K562 (cell line): ENCODE data around the gene H2AZ2. TPM values are rescaled to one million over a fixed set of nuclear protein-coding genes. Genes with fewer than 3 reads are reported as not detected.

ENCODE experiments used
- ATAC-seq: fragments of 200-7000 bp; cut with Tn5 transposase; 3 replicates; pipeline ENCODE4 v1.9.1; 2020; ENCODE audit warnings: moderate library complexity
- BruUV-seq: library from RNA; stranded (reverse); fragments of 400-500 nt; replicated peaks from 2 replicates; lab custom pipeline; 2021; lab: Mats Ljungman, UMichigan
- CTCF ChIA-PET: fragments of 300-600 bp; formaldehyde crosslinking; extraction: SDS; loops from one replicate; lab custom pipeline; 2021; ENCODE audit warnings: low intra/inter-chr PET ratio; lab: Yijun Ruan, JAX
- POLR2A ChIA-PET: fragments of 300-600, 350-650 bp; sonication (Branson Sonifier 250); formaldehyde crosslinking; extraction: SDS; loops from one replicate; lab custom pipeline; 2021; ENCODE audit warnings: antibody characterized with exemption, inconsistent platforms; lab: Yijun Ruan, JAX
- DNase-seq, 4 experiments: peaks; one replicate each; pipeline versions ENCODE4 v3.0.0 to v3.0.0-alpha.2; 2011 to 2018; ENCODE audit warnings: low spot score in 3 of 4, mixed read lengths in 3 of 4; ENCODE audit errors: extremely low read depth in 1 of 4
- FAIRE-seq: peaks from 2 replicates; lab custom pipeline; 2011; peaks lifted over from hg19 to GRCh38; lab: Jason Lieb, UNC
- H2AFZ ChIP-seq: 2 replicates; pipeline ENCODE4 v1.6.0; 2011; ENCODE audit warnings: low read depth, low read length, control low read depth, inconsistent platforms
- H3K27ac ChIP-seq: fragments of 200-600 bp; 3 replicates; pipeline ENCODE4 v1.8.0; 2011; ENCODE audit warnings: low read depth, mild to moderate bottlenecking, control low read depth, inconsistent platforms, low read length, moderate library complexity, mixed read lengths; ENCODE audit errors: extremely low read depth
- H3K27me3 ChIP-seq, 2 experiments: fragments of 300-600 bp in 1 of 2; 2 replicates in 1 of 2; 3 replicates in 1 of 2; pipeline versions ENCODE4 v1.6.0 to v1.8.0; 2011; ENCODE audit warnings: inconsistent platforms in 2 of 2, low read length in 2 of 2, mild to moderate bottlenecking in 1 of 2, mixed read lengths in 1 of 2, moderate library complexity in 1 of 2; ENCODE audit not compliant: control insufficient read depth in 2 of 2, insufficient read depth in 2 of 2
- H3K36me3 ChIP-seq: fragments of 300-600 bp; 3 replicates; pipeline ENCODE4 v1.8.0; 2011; ENCODE audit warnings: mild to moderate bottlenecking, low read length, inconsistent platforms; ENCODE audit not compliant: control insufficient read depth, insufficient read depth
- H3K4me1 ChIP-seq, 2 experiments: fragments of 200-600 bp in 1 of 2; replicated peaks in 1 of 2; 2 replicates in 1 of 2; 3 replicates in 1 of 2; pipeline versions ENCODE4 v1.5.1 to v1.8.0; 2011; ENCODE audit warnings: inconsistent platforms in 2 of 2, low read length in 2 of 2, mild to moderate bottlenecking in 1 of 2, mixed read lengths in 1 of 2, moderate library complexity in 1 of 2; ENCODE audit not compliant: control insufficient read depth in 2 of 2, insufficient read depth in 2 of 2
- H3K4me2 ChIP-seq: 2 replicates; pipeline ENCODE4 v1.6.1; 2011; ENCODE audit warnings: low read length, control low read depth, inconsistent platforms, mixed read lengths; ENCODE audit not compliant: insufficient read depth
- H3K4me3 ChIP-seq: fragments of 200-600 bp; sonication (generic), shearing (Covaris generic); 2 replicates; pipeline ENCODE4 v1.5.1; 2016; ENCODE audit warnings: control low read depth, inconsistent platforms
- H3K79me2 ChIP-seq: fragments of 200-600 bp; 3 replicates; pipeline ENCODE4 v1.8.0; 2011; ENCODE audit warnings: low read length, inconsistent platforms; ENCODE audit not compliant: control insufficient read depth, insufficient read depth
- H3K9ac ChIP-seq, 2 experiments: 2 replicates each; pipeline versions ENCODE4 v1.6.0 to v1.6.1; 2011; ENCODE audit warnings: low read depth in 2 of 2, low read length in 2 of 2, control low read depth in 1 of 2, inconsistent platforms in 1 of 2, mild to moderate bottlenecking in 1 of 2, mixed read lengths in 1 of 2; ENCODE audit not compliant: insufficient read depth in 1 of 2
- H3K9me1 ChIP-seq: one replicate; pipeline ENCODE4 v1.6.0; 2011; ENCODE audit warnings: inconsistent platforms, mild to moderate bottlenecking, low read length, moderate library complexity; ENCODE audit not compliant: control insufficient read depth, insufficient read depth
- H3K9me3 ChIP-seq: replicated peaks from 2 replicates; pipeline ENCODE4 v1.5.1; 2011; ENCODE audit warnings: low read depth, low read length, inconsistent platforms; ENCODE audit not compliant: control insufficient read depth, insufficient read depth
- H4K20me1 ChIP-seq: replicated peaks from 2 replicates; pipeline ENCODE4 v1.6.1; 2011; ENCODE audit warnings: low read length, inconsistent platforms, mixed read lengths; ENCODE audit not compliant: control insufficient read depth, insufficient read depth
- ARID1B ChIP-seq: fragments of 450-650 bp; IDR thresholded peaks from 2 replicates; pipeline ENCODE4 v1.6.1; 2016; ENCODE audit warnings: antibody characterized with exemption, mild to moderate bottlenecking, inconsistent platforms
- POLR2A ChIP-seq: fragments of 450-650 bp; conservative IDR thresholded peaks from 2 replicates; pipeline ENCODE4 v1.6.1; 2016
- RBM22 ChIP-seq: fragments of 200-400 bp; formaldehyde crosslinking; IDR thresholded peaks from 2 replicates; pipeline ENCODE4 v1.6.1; 2018; ENCODE audit warnings: low read length, low read depth; ENCODE audit not compliant: poor library complexity, severe bottlenecking
- RNF2 ChIP-seq: sonication (generic); IDR thresholded peaks from 2 replicates; pipeline ENCODE4 v1.6.1; 2016
- SIN3A ChIP-seq, 2 experiments: fragments of 150-350 bp in 1 of 2; IDR thresholded peaks; 2 replicates each; pipeline ENCODE4 v1.6.1; 2011 to 2016; ENCODE audit warnings: borderline replicate concordance in 2 of 2, low read depth in 2 of 2, low read length in 2 of 2, mild to moderate bottlenecking in 2 of 2, moderate library complexity in 2 of 2; ENCODE audit not compliant: control insufficient read depth in 1 of 2
- SMARCE1 ChIP-seq: fragments of 450-650 bp; IDR thresholded peaks from 2 replicates; pipeline ENCODE4 v1.7.1; 2016; ENCODE audit warnings: mild to moderate bottlenecking
- SNIP1 ChIP-seq: fragments of 450-650 bp; IDR thresholded peaks from 2 replicates; pipeline ENCODE4 v1.7.1; 2017; ENCODE audit warnings: low read depth, mild to moderate bottlenecking
- SRF ChIP-seq, 2 experiments: fragments of 250-450, 450-650 bp in 1 of 2; sonication (Bioruptor Pico) in 1 of 2; sonication (generic) in 1 of 2; formaldehyde crosslinking; IDR thresholded peaks; 2 replicates each; pipeline versions ENCODE4 v1.5.0 to v1.5.1; 2020 to 2022; ENCODE audit warnings: mild to moderate bottlenecking in 1 of 2, missing genetic modification reagents in 1 of 2
- STAT5A ChIP-seq: IDR thresholded peaks from 2 replicates; pipeline ENCODE4 v1.6.1; 2012; ENCODE audit warnings: low read length, inconsistent platforms, borderline replicate concordance
- ZC3H11A ChIP-seq: IDR thresholded peaks from 2 replicates; pipeline ENCODE4 v1.6.1; 2012; ENCODE audit warnings: low read depth, low read length, improper control_type of control experiment
- WGBS: fragments of 100-300 bp; shearing (Covaris generic); methylation state at CpG from one replicate; pipeline ENCODE4 v1.1.6; 2016; ENCODE audit warnings: low coverage, mixed read lengths; ENCODE audit not compliant: insufficient coverage; ENCODE audit errors: missing lambda C conversion rate; 5-methylcytosine and 5-hydroxymethylcytosine counted together
- in situ Hi-C: fragments of 300-500 bp; cut with MboI; formaldehyde crosslinking; loops from 4 replicates; pipeline ENCODE4 v1.15.0; 2018; ENCODE audit warnings: inconsistent platforms, mixed read lengths
- intact Hi-C: fragments of 100-400 bp; cut with micrococcal nuclease; formaldehyde crosslinking; loops from 2 replicates; pipeline ENCODE4 v1.14.2; 2022
- polyA plus RNA-seq, 8 experiments: library from polyadenylated mRNA; depleted of rRNA in 4 of 8; stranded (reverse) in 5 of 8; unstranded in 3 of 8; fragments of >200 nt; fragmentation: Nextera tagmentation in 2 of 8; fragmentation: Illumina TruSeq in 1 of 8; extraction: Ambion mirVana in 2 of 8; extraction: Trizol in 1 of 8; gene quantifications; 2 replicates each; pipeline versions ENCODE4 v1.2.1 to v1.2.3, GENCODE V29; 2011 to 2014; ENCODE audit warnings: inconsistent platforms in 1 of 8, missing spikeins in 1 of 8
- total RNA-seq, 7 experiments: library from RNA; depleted of rRNA in 6 of 7; stranded (reverse); fragments of >200 nt in 6 of 7; fragmentation: Illumina TruSeq in 2 of 7; extraction: Trizol in 2 of 7; gene quantifications; 2 replicates each; pipeline versions ENCODE4 v1.2.1 to v1.2.3, GENCODE V29; 2011 to 2021; ENCODE audit warnings: low replicate concordance in 1 of 7
- TF ChIP-seq, protein P1 (sequence below): sonication (generic); formaldehyde crosslinking; IDR thresholded peaks from 2 replicates; pipeline ENCODE4 v1.8.0; 2022; ENCODE audit warnings: mild to moderate bottlenecking, missing genetic modification reagents
- TF ChIP-seq, protein P2 (sequence below): fragments of 450-650 bp; formaldehyde crosslinking; IDR thresholded peaks from 2 replicates; pipeline ENCODE4 v1.4.0; 2020; ENCODE audit warnings: mild to moderate bottlenecking, mixed read lengths
- TF ChIP-seq, protein P3 (sequence below): fragments of 450-650 bp; IDR thresholded peaks from 2 replicates; pipeline ENCODE4 v1.6.1; 2017; ENCODE audit warnings: antibody characterized with exemption, mild to moderate bottlenecking

H2AZ2 gene
- total and polyA plus RNA-seq, 9 of the 15 experiments (the other 6 are each of a cell fraction or from before 2014, with no cell fraction given) = 105 to 382 (median 286) TPM

DNA sequence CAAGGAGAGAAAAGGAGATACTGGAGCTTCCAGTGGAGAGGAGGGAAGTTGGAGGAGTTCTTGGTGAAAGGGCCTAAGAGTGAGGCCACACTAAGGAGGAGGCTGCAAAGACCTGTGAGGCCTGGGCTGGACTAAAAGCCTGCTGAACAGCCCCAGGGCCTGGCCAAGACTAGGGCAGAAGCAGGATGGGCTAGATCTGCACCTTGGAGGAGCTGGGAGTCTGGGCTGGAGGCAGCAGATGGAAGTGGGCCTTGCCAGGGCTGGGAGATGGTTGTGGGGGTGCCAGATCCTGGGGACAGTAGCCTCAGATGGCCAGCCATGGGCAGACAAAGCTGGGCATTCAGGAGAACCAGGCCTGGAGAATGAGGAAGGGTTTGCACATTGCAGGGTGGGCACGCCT lies 43.9 kb upstream of the H2AZ2 start:
- no peaks in the 10 kb centered on the region for H3K9me1 ChIP-seq
- no TSS peak for BruUV-seq
- H3K27ac ChIP-seq = no peak overlapping the region
- intact Hi-C loops (no loop called here), in situ Hi-C loops (no loop called here)
- WGBS = 38% methylated on average over 1 of the region's 1 CpG
- 0 out of 3 replicates have a peak, but pooled peaks cover 5% of the 10 kb centered on the region for H3K79me2 ChIP-seq
- ATAC-seq (no peak), DNase-seq (no peak), FAIRE-seq (no peak)
- no peak overlapping the region for H3K4me2 ChIP-seq
- no peaks in the 10 kb centered on the region for H3K27me3 ChIP-seq
- ChIA-PET POLR2A (interaction anchor here (0.6 to 3.2 kb wide), 5 partner anchors 10 to 1279 kb away, joined by 3 to 10 read pairs (median 3); no protein-coding TSS in a partner anchor), CTCF (no interaction called here)
- H4K20me1 ChIP-seq = no peaks in the 10 kb centered on the region
- no peak overlapping the region for H2AFZ ChIP-seq
- H3K9me3 ChIP-seq = no peaks in the 10 kb centered on the region
- H3K9ac ChIP-seq = peak overlapping the region in 1 of 2 experiments; percentile 77; a peak in 2 of 4 replicates
- H3K36me3 ChIP-seq = no peaks in the 10 kb centered on the region
- no peak overlapping the region for H3K4me3 ChIP-seq
- TF ChIP-seq, protein P1, sequence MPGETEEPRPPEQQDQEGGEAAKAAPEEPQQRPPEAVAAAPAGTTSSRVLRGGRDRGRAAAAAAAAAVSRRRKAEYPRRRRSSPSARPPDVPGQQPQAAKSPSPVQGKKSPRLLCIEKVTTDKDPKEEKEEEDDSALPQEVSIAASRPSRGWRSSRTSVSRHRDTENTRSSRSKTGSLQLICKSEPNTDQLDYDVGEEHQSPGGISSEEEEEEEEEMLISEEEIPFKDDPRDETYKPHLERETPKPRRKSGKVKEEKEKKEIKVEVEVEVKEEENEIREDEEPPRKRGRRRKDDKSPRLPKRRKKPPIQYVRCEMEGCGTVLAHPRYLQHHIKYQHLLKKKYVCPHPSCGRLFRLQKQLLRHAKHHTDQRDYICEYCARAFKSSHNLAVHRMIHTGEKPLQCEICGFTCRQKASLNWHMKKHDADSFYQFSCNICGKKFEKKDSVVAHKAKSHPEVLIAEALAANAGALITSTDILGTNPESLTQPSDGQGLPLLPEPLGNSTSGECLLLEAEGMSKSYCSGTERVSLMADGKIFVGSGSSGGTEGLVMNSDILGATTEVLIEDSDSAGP (CRISPR knock-in tag) = no peak
- TF ChIP-seq, protein P2, sequence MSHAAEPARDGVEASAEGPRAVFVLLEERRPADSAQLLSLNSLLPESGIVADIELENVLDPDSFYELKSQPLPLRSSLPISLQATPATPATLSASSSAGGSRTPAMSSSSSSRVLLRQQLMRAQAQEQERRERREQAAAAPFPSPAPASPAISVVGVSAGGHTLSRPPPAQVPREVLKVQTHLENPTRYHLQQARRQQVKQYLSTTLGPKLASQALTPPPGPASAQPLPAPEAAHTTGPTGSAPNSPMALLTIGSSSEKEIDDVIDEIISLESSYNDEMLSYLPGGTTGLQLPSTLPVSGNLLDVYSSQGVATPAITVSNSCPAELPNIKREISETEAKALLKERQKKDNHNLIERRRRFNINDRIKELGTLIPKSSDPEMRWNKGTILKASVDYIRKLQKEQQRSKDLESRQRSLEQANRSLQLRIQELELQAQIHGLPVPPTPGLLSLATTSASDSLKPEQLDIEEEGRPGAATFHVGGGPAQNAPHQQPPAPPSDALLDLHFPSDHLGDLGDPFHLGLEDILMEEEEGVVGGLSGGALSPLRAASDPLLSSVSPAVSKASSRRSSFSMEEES (CRISPR knock-in tag) = no peak
- no peak for TF ChIP-seq SMARCE1
- no peak for TF ChIP-seq SNIP1
- no peak for TF ChIP-seq RBM22
- no peak for TF ChIP-seq SIN3A (IDR thresholded peaks at IDR 0.05; ENCODE audit: borderline replicate concordance in 2 of 2, control insufficient read depth in 1 of 2, low read depth in 2 of 2, low read length in 2 of 2)
- no peak for TF ChIP-seq ZC3H11A
- no peak for TF ChIP-seq ARID1B
- TF ChIP-seq SRF (CRISPR knock-in tag; IDR thresholded peaks at IDR 0.05) = no peak
- no peak for TF ChIP-seq POLR2A
- TF ChIP-seq STAT5A = no peak
- TF ChIP-seq, protein P3, sequence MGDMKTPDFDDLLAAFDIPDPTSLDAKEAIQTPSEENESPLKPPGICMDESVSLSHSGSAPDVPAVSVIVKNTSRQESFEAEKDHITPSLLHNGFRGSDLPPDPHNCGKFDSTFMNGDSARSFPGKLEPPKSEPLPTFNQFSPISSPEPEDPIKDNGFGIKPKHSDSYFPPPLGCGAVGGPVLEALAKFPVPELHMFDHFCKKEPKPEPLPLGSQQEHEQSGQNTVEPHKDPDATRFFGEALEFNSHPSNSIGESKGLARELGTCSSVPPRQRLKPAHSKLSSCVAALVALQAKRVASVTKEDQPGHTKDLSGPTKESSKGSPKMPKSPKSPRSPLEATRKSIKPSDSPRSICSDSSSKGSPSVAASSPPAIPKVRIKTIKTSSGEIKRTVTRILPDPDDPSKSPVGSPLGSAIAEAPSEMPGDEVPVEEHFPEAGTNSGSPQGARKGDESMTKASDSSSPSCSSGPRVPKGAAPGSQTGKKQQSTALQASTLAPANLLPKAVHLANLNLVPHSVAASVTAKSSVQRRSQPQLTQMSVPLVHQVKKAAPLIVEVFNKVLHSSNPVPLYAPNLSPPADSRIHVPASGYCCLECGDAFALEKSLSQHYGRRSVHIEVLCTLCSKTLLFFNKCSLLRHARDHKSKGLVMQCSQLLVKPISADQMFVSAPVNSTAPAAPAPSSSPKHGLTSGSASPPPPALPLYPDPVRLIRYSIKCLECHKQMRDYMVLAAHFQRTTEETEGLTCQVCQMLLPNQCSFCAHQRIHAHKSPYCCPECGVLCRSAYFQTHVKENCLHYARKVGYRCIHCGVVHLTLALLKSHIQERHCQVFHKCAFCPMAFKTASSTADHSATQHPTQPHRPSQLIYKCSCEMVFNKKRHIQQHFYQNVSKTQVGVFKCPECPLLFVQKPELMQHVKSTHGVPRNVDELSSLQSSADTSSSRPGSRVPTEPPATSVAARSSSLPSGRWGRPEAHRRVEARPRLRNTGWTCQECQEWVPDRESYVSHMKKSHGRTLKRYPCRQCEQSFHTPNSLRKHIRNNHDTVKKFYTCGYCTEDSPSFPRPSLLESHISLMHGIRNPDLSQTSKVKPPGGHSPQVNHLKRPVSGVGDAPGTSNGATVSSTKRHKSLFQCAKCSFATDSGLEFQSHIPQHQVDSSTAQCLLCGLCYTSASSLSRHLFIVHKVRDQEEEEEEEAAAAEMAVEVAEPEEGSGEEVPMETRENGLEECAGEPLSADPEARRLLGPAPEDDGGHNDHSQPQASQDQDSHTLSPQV = no peak
- TF ChIP-seq RNF2 = no peak
- H3K4me1 ChIP-seq = peaks cover 0 to 3% of the 10 kb centered on the region in 2 experiments; a peak in 2 of 5 replicates
